Heart left ventricle (tissue), 13 donors: Measurements from ENCODE around the gene MYH7B.

Experiments
- CTCF ChIP-seq, 12 donors: fragments of 200-600 bp; sonication (generic) in 4 of 12; IDR thresholded peaks; one replicate each; pipeline versions ENCODE4 v1.5.0 to v1.8.0; 2018 to 2022; ENCODE audit warnings: antibody characterized with exemption in 12 of 12, mild to moderate bottlenecking in 5 of 12
- POLR2A ChIP-seq, 2 donors: fragments of 450-650 bp; IDR thresholded peaks; one replicate each; pipeline ENCODE4 v1.6.1; 2017; ENCODE audit warnings: antibody characterized with exemption in 2 of 2, mild to moderate bottlenecking in 2 of 2, moderate library complexity in 2 of 2
- donor health status: ischemic (EF 13 %, LVEDD 7.1; RV severe dilation, severe dysfunction).
- donor health status: DM: no; HTN: yes; CAD: no.
- donor health status: DM: no; HTN: no; CAD: no.
- donor health status: ischemic (EF 25% LVEDD 6.9; RV normal size, moderate dysfunction).
- donor health status: ischemic (EF 25% LVEDD 5.7; RV mildly dilated, moderate dysfunction).
- donor health status: ischemic (EF 35%, LVEDD 5.7; RV mildly dilated, moderate dysfunction).
- donor health status: nonischemic (EF 11% LVEDD 7.7; RV severe dilation, severe dysfunction).
- donor health status: DM: yes; HTN: yes; CAD: no.
- donor health status: PGD.
- donor health status: ischemic (EF 29% LVEDD 5.4; RV normal size, mild dysfunction).
- donor health status: nonischemic (EF 23%, LVEDD 6.1; RV moderate dilation, normal function).

DNA sequence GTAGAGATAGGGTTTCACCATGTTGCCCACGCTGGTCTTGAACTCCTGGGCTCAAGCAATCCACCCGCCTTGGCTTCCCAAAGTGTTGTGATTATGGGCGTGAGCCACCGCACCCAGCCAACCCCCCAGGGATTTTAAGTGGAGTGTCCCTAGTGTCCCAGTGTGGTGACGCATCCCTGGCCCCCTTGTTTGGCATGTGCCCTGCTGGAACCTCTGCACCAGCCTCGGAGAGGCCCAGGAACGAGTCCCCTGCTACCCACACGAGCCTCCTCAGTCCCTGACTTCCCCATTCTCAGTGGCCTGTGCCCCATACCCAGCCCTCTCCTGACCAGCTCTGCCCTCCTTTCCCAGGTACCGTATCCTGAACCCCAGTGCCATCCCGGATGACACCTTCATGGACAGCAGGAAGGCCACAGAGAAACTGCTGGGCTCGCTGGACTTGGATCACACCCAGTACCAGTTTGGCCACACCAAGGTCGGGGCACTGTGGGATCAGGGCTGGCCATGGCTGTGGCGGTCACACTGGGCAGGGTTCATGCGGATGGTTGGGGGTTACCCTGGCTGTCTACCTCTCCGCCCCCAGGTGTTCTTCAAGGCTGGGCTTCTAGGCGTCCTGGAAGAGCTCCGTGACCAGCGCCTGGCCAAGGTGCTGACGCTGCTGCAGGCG lies 37.2 kb downstream of the MYH7B start:
- TF ChIP-seq POLR2A (IDR thresholded peaks at IDR 0.05) (no peak), CTCF (IDR thresholded peaks at IDR 0.05) (no peak)
